SU-DHL-6 (cell line): ENCODE measurements around the gene INTS15.

Experiments
- EZH2phosphoT487 ChIP-seq: fragments of 200-600 bp; sonication (generic), shearing (Covaris generic); conservative IDR thresholded peaks from 2 replicates; pipeline ENCODE4 v1.6.1; 2018; ENCODE audit warnings: mild to moderate bottlenecking, antibody characterized with exemption, low read length, moderate library complexity, mixed read lengths
- TF ChIP-seq, protein P1 (sequence below): fragments of 200-600 bp; sonication (generic); IDR thresholded peaks from one replicate; pipeline ENCODE4 v1.5.1; 2017; ENCODE audit warnings: antibody characterized with exemption, mild to moderate bottlenecking, low read length, moderate library complexity; ENCODE audit not compliant: insufficient read depth, poor library complexity, severe bottlenecking

DNA sequence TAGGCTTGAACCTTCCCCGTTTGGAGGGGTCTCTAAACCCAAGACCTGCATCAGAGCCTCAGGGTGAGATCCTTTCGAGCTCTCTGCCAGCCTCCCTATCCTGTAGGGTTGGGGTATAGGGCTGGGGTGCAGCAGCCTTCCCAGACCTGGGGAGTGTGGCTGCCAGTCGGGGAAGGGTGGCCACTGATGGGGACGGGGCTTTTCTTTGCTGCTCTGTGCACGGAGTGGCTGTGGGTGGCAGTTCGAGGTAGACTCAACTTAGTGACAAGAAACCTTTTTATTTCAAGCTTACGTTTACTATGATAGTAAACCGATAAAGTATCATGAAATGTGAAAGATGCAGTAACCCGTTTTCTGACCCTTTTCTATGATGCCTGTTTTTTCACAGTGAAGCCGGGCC, 60.3 kb downstream of the INTS15 start:
- TF ChIP-seq, protein P1, sequence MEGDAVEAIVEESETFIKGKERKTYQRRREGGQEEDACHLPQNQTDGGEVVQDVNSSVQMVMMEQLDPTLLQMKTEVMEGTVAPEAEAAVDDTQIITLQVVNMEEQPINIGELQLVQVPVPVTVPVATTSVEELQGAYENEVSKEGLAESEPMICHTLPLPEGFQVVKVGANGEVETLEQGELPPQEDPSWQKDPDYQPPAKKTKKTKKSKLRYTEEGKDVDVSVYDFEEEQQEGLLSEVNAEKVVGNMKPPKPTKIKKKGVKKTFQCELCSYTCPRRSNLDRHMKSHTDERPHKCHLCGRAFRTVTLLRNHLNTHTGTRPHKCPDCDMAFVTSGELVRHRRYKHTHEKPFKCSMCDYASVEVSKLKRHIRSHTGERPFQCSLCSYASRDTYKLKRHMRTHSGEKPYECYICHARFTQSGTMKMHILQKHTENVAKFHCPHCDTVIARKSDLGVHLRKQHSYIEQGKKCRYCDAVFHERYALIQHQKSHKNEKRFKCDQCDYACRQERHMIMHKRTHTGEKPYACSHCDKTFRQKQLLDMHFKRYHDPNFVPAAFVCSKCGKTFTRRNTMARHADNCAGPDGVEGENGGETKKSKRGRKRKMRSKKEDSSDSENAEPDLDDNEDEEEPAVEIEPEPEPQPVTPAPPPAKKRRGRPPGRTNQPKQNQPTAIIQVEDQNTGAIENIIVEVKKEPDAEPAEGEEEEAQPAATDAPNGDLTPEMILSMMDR, result no peak
- TF ChIP-seq EZH2phosphoT487, result no peak
